Right lobe of liver (tissue), 6 donors: Measurements from ENCODE around the gene PIGZ. TPM values are rescaled to one million over a fixed set of nuclear protein-coding genes. Genes with fewer than 3 reads are reported as not detected.
"Not testable (repeated sequence)": the region's sequence is repeated elsewhere in the genome, so short reads cannot be mapped to it uniquely, and the experiment has no call there.

ENCODE experiments used
- ATAC-seq, 4 donors: fragments of 200-7000 bp; cut with Tn5 transposase; one replicate each; pipeline ENCODE4 v1.9.1; 2020; ENCODE audit warnings: mild to moderate bottlenecking in 4 of 4, moderate library complexity in 4 of 4
- DNase-seq, 3 donors: peaks; one replicate each; pipeline ENCODE4 v3.0.0-alpha.2; 2020
- H3K27ac ChIP-seq, 3 donors: fragments of 200-600 bp; one replicate each; pipeline ENCODE4 v1.8.0; 2022
- H3K27me3 ChIP-seq, 2 donors: fragments of 200-600 bp; one replicate each; pipeline ENCODE4 v1.8.0; 2022
- H3K36me3 ChIP-seq, 4 donors: fragments of 200-600 bp; sonication (generic) in 1 of 4; one replicate each; pipeline versions ENCODE4 v1.5.1 to v1.8.0; 2017 to 2022; ENCODE audit warnings: control low read depth in 1 of 4
- H3K4me1 ChIP-seq, 4 donors: fragments of 200-600 bp; sonication (generic) in 1 of 4; one replicate each; pipeline versions ENCODE4 v1.5.1 to v1.8.0; 2017 to 2022; ENCODE audit warnings: control low read depth in 1 of 4
- H3K4me3 ChIP-seq, 3 donors: fragments of 200-600 bp; one replicate each; pipeline ENCODE4 v1.8.0; 2022
- H3K9me3 ChIP-seq, 4 donors: fragments of 200-600 bp; sonication (generic) in 1 of 4; one replicate each; pipeline versions ENCODE4 v1.5.1 to v1.8.0; 2017 to 2022; ENCODE audit warnings: control low read depth in 1 of 4
- POLR2A ChIP-seq: fragments of 450-650 bp; IDR thresholded peaks from one replicate; pipeline ENCODE4 v1.6.1; 2017; ENCODE audit warnings: antibody characterized with exemption, mild to moderate bottlenecking
- WGBS: methylation state at CpG from one replicate; pipeline ENCODE4 v1.1.6; 2018; ENCODE audit warnings: low coverage, low lambda C conversion rate; ENCODE audit not compliant: insufficient coverage; ENCODE audit errors: missing lambda C conversion rate; 5-methylcytosine and 5-hydroxymethylcytosine counted together
- intact Hi-C, 2 donors: fragments of 100-400 bp; cut with DNase I; formaldehyde crosslinking; loops; one replicate each; pipeline versions ENCODE4 v1.11.2 to v1.14.1; 2022
- total RNA-seq, 6 experiments: library from RNA; depleted of rRNA in 2 of 6; stranded (reverse); fragments of >200 nt in 2 of 6; fragmentation: NEBNext Ultra II Directional in 3 of 6; extraction: Animal tissue kit (Norgen Biotek cat#: 25700) in 3 of 6; gene quantifications; one replicate each; pipeline versions ENCODE4 v1.1.0 to v1.2.4, GENCODE V29; 2016 to 2023
- TF ChIP-seq, protein P1 (sequence below), 4 donors: fragments of 200-600 bp in 3 of 4; fragments of 450-650 bp in 1 of 4; IDR thresholded peaks; one replicate each; pipeline versions ENCODE4 v1.5.1 to v1.8.0; 2016 to 2022; ENCODE audit warnings: antibody characterized with exemption in 4 of 4, mild to moderate bottlenecking in 2 of 4
- donor health status: DM: no; HTN: yes; CAD: no.
- donor health status: DM: no; HTN: no; CAD: no.
- donor health status: DM: no; HTN: no; CAD: no.
- donor health status: DM: no; HTN: yes; CAD: no.
- donor health status: DM: no; HTN: yes; CAD: no.

The PIGZ gene
- total RNA-seq, 6 experiments from 2014 or later, result 1.2 to 2.8 (median 2.4) TPM

DNA sequence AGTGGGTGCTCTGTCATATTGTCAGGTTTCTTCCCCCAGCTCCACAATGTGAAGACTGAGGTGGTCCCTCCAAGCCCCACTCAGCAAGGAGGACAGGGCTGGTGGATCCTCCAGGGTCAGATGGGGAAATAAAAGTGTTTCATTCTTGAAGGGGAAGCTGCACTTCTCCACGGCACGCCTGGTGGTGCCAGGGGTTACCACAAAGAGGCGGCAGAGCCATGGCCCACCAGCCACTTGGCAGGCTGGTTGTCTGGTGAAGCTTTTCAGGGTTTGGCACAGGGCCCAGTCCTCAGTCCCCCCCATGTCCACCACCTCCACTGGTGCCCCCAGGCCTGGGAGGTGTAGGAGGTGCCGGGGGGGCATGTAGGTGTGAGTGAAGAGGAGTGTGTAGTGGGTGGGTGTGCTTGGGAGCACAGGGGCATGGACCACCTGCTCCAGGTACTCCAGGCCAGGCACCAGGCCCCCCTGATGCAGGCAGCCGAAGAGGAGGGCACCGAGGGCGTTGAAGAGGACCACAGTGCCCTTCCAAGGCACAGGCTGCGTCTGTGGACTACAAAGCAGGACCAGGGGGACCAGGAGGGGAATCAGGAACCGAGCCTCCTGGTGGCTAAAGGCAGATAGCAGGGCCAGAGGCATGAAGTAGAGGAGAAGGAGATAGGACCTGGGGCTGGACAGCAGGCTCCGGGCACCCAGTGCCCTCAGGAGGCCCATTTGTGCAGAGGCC is 21.3 kb downstream of the PIGZ start:
- H3K36me3 ChIP-seq, result no peaks in the 10 kb centered on the region
- no peaks in the 10 kb centered on the region for H3K27me3 ChIP-seq
- DNase-seq (no peak), ATAC-seq (peak in 1 of 4 donors; percentile 8)
- H3K4me3 ChIP-seq, result no peak overlapping the region
- peaks cover 0 to 8% (median 2%) of the 10 kb centered on the region in 4 donors for H3K4me1 ChIP-seq
- H3K9me3 ChIP-seq, result no peaks in the 10 kb centered on the region
- WGBS, result 71% methylated on average over 2 of the region's 10 CpGs
- intact Hi-C loops, result loop anchor here in 1 of 2 donors (10.0 kb wide), 1 partner anchor 82 kb away; the partner anchor contains the start of gene SENP5
- H3K27ac ChIP-seq, result no peak overlapping the region
- TF ChIP-seq, protein P1, sequence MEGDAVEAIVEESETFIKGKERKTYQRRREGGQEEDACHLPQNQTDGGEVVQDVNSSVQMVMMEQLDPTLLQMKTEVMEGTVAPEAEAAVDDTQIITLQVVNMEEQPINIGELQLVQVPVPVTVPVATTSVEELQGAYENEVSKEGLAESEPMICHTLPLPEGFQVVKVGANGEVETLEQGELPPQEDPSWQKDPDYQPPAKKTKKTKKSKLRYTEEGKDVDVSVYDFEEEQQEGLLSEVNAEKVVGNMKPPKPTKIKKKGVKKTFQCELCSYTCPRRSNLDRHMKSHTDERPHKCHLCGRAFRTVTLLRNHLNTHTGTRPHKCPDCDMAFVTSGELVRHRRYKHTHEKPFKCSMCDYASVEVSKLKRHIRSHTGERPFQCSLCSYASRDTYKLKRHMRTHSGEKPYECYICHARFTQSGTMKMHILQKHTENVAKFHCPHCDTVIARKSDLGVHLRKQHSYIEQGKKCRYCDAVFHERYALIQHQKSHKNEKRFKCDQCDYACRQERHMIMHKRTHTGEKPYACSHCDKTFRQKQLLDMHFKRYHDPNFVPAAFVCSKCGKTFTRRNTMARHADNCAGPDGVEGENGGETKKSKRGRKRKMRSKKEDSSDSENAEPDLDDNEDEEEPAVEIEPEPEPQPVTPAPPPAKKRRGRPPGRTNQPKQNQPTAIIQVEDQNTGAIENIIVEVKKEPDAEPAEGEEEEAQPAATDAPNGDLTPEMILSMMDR (IDR thresholded peaks at IDR 0.05), result no peak

- H3K27me3 ChIP-seq, H3K9me3 ChIP-seq, H3K4me3 ChIP-seq, H3K36me3 ChIP-seq, ATAC-seq, H3K27ac ChIP-seq, DNase-seq: not testable (repeated sequence)
- intact Hi-C loops, result loop anchor here in 1 of 2 donors (10.0 kb wide), 1 partner anchor 79 kb away; the partner anchor contains the start of gene SENP5
- H3K4me1 ChIP-seq, result peaks cover 0 to 22% (median 6%) of the 10 kb centered on the region in 4 donors
- WGBS, result 79% methylated on average over 12 of the region's 14 CpGs
Measured at GRCh38 chr3:196944037-196944790, 24.4 kb downstream of the PIGZ start.

DNA sequence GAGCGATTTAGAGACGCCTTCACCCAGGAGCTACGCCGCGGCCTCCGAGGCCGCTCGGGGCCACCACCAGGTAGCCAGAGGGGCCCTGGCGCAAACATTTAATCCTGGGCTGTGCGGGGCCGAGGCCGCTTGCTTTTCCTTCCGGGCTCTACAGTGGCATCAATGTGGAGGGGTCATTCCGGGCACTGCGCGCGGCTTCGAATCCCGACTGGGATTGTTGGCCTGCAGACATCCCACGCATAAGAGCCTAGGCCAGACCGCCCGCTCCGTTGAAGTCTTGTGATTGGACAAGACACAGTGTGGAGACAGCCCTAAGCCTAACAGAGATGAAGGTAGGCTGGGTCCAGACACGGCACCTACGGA is 25.7 kb downstream of the PIGZ start:
- no peaks in the 10 kb centered on the region for H3K9me3 ChIP-seq
- DNase-seq, result peak in 1 of 3 donors; percentile 36
- peak overlapping the region; percentile 99 to 100 (median 100) for H3K4me3 ChIP-seq
- no peaks in the 10 kb centered on the region for H3K27me3 ChIP-seq
- 0% methylated on average over 2 of the region's 25 CpGs for WGBS
- peak overlapping the region in 2 of 3 donors; percentile 65 to 78 for H3K27ac ChIP-seq
- peaks cover 0 to 22% (median 6%) of the 10 kb centered on the region in 4 donors for H3K4me1 ChIP-seq
- ATAC-seq, result peak in 3 of 4 donors; percentile 1 to 5 (median 3)
- H3K36me3 ChIP-seq, result peaks cover 0 to 18% (median 4%) of the 10 kb centered on the region in 4 donors
- intact Hi-C loops, result loop anchor here in 1 of 2 donors (10.0 kb wide), 1 partner anchor 78 kb away; the partner anchor contains the start of gene SENP5
- TF ChIP-seq, protein P1 (IDR thresholded peaks at IDR 0.05), result no peak
- no peak for TF ChIP-seq POLR2A

- H3K27ac ChIP-seq, result peak within 1 kb of the TSS; percentile 77 to 78 (median 77)
- no peaks in the 10 kb centered on the region for H3K9me3 ChIP-seq
- H3K36me3 ChIP-seq, result peaks cover 0 to 23% (median 8%) of the 10 kb centered on the region in 4 donors
- no peaks in the 10 kb centered on the region for H3K27me3 ChIP-seq
- DNase-seq (peak; percentile 98), ATAC-seq (peak; percentile 97 to 98 (median 97))
- H3K4me1 ChIP-seq, result peaks cover 0 to 22% (median 6%) of the 10 kb centered on the region in 4 donors
- TF ChIP-seq POLR2A, result peak; percentile 78
- TF ChIP-seq, protein P1 (IDR thresholded peaks at IDR 0.05), result peak; percentile 56 to 61 (median 60)
- no CpG with 5 or more reads among the region's 77 CpGs for WGBS
- H3K4me3 ChIP-seq, result peak within 1 kb of the TSS; percentile 99 to 100 (median 100)
- intact Hi-C loops, result loop anchor here in 1 of 2 donors (10.0 kb wide), 1 partner anchor 78 kb away; the partner anchor contains the start of gene SENP5
Measured at GRCh38 chr3:196942226-196942914, 26.3 kb downstream of the PIGZ start, which contains the start of gene NCBP2. Gene NCBP2, minus strand, starts transcription at chr3:196942528. Its CDS starts 25 bp downstream, at chr3:196942503.
